Fibroblast of lung (primary cell): ENCODE measurements around the gene ETS2.

Experiments used
- CTCF ChIP-seq, 2 donors: IDR thresholded peaks in 1 of 2; conservative IDR thresholded peaks in 1 of 2; 1 replicate in 1 of 2; 2 replicates in 1 of 2; pipeline ENCODE4 v1.5.1; 2011 to 2012; ENCODE audit warnings: low read length in 2 of 2, control low read depth in 1 of 2, inconsistent platforms in 1 of 2, low read depth in 1 of 2, mild to moderate bottlenecking in 1 of 2
- EZH2 ChIP-seq: IDR thresholded peaks from 2 replicates; pipeline ENCODE4 v1.5.1; 2012; ENCODE audit warnings: low read length, control low read depth, mild to moderate bottlenecking; ENCODE audit errors: missing control alignments

GRCh38 chr21:38804030-38804788 is 1.5 kb upstream of the ETS2 start:
- no peak for TF ChIP-seq CTCF (conservative IDR thresholded peaks at IDR 0.05 in 1 of 2, IDR thresholded peaks at IDR 0.05 in 1 of 2; ENCODE audit: low read depth in 1 of 2, low read length in 2 of 2)
- no peak for TF ChIP-seq EZH2
